Activated naive CD8-positive, alpha-beta T cell treated with anti-CD3 and anti-CD28 coated beads, Interleukin-2, amount 10 ng/mL, durations not matched to agents 7 days and 5 days (primary cell): ENCODE data around the gene CRADD. TPM values are rescaled to one million over a fixed set of nuclear protein-coding genes. Genes with fewer than 3 reads are reported as not detected.

Experiments
- ATAC-seq: fragments of 150-1000 bp; cut with Tn5 transposase; one replicate; pipeline ENCODE4 v1.10.0; 2021; ENCODE audit warnings: low read depth, moderate library complexity
- POLR2A ChIA-PET: fragments of 350-600 bp; sonication (Branson Sonifier 250); formaldehyde crosslinking; loops from one replicate; lab custom pipeline; 2021; ENCODE audit warnings: antibody characterized with exemption; lab: Charles Lee
- DNase-seq: peaks from one replicate; pipeline ENCODE4 v3.0.0; 2021
- H3K27ac Mint-ChIP-seq: one replicate; pipeline ENCODE4 v1.8.0; 2022; ENCODE audit warnings: mild to moderate bottlenecking, mixed read lengths
- H3K27me3 Mint-ChIP-seq: one replicate; pipeline ENCODE4 v1.8.0; 2022; ENCODE audit warnings: mild to moderate bottlenecking, moderate library complexity, mixed read lengths
- H3K36me3 Mint-ChIP-seq: one replicate; pipeline ENCODE4 v1.8.0; 2021; ENCODE audit warnings: mild to moderate bottlenecking, mixed read lengths
- H3K4me1 Mint-ChIP-seq: one replicate; pipeline ENCODE4 v1.8.0; 2021; ENCODE audit warnings: mixed read lengths
- H3K4me3 Mint-ChIP-seq: one replicate; pipeline ENCODE4 v1.8.0; 2022; ENCODE audit warnings: mild to moderate bottlenecking, moderate library complexity, mixed read lengths
- H3K9me3 Mint-ChIP-seq: one replicate; pipeline ENCODE4 v1.8.0; 2021; ENCODE audit warnings: mixed read lengths
- total RNA-seq, 2 experiments: library from RNA; stranded (reverse); gene quantifications; one replicate each; pipeline ENCODE4 v1.2.3, GENCODE V29; 2021

CRADD gene
- total RNA-seq, 2 experiments from 2014 or later: 11.3 to 11.5 TPM

- H3K4me3 Mint-ChIP-seq: no peak overlapping the region
- ATAC-seq: no peak
- peaks cover 22% of the 10 kb centered on the region for H3K27me3 Mint-ChIP-seq
- no peak for DNase-seq
- no peaks in the 10 kb centered on the region for H3K36me3 Mint-ChIP-seq
- POLR2A ChIA-PET: no interaction called here
- no peaks in the 10 kb centered on the region for H3K4me1 Mint-ChIP-seq
- no peak overlapping the region for H3K27ac Mint-ChIP-seq
- H3K9me3 Mint-ChIP-seq: no peaks in the 10 kb centered on the region
These were observed 20.1 kb upstream of the CRADD start for GRCh38 chr12:93657071-93657470.

- ATAC-seq: no peak
These were observed 16.2 kb upstream of the CRADD start for GRCh38 chr12:93661021-93661420.

GRCh38 chr12:93663006-93663728, 14.0 kb upstream of the CRADD start:
- Mint-ChIP-seq H3K36me3 (no peaks in the 10 kb centered on the region), H3K9me3 (peaks cover 7% of the 10 kb centered on the region), H3K27me3 (peaks cover 6% of the 10 kb centered on the region), H3K4me3 (no peak overlapping the region), H3K4me1 (no peaks in the 10 kb centered on the region), H3K27ac (no peak overlapping the region)
- POLR2A ChIA-PET: no interaction called here
- DNase-seq: no peak
- ATAC-seq: no peak

More at GRCh38 chr12:93661021-93661420, 16.2 kb upstream of the CRADD start:
- DNase-seq: no peak
- Mint-ChIP-seq H3K4me1 (no peaks in the 10 kb centered on the region), H3K9me3 (peaks cover 7% of the 10 kb centered on the region), H3K27me3 (peaks cover 7% of the 10 kb centered on the region), H3K36me3 (no peaks in the 10 kb centered on the region), H3K4me3 (no peak overlapping the region), H3K27ac (no peak overlapping the region)
- POLR2A ChIA-PET: no interaction called here

- Mint-ChIP-seq H3K27me3 (peaks cover 6% of the 10 kb centered on the region), H3K27ac (no peak overlapping the region), H3K4me1 (no peaks in the 10 kb centered on the region), H3K36me3 (peaks cover 4% of the 10 kb centered on the region), H3K4me3 (no peak overlapping the region), H3K9me3 (peaks cover 12% of the 10 kb centered on the region)
- ATAC-seq (no peak), DNase-seq (no peak)
- POLR2A ChIA-PET: no interaction called here
These were observed 13.5 kb upstream of the CRADD start for GRCh38 chr12:93663729-93664084.

GRCh38 chr12:93664573-93665138, 12.5 kb upstream of the CRADD start:
- ATAC-seq: no peak
- Mint-ChIP-seq H3K9me3 (peaks cover 19% of the 10 kb centered on the region), H3K4me1 (no peaks in the 10 kb centered on the region), H3K4me3 (no peak overlapping the region), H3K36me3 (peaks cover 9% of the 10 kb centered on the region), H3K27me3 (peaks cover 6% of the 10 kb centered on the region), H3K27ac (no peak overlapping the region)
- POLR2A ChIA-PET: no interaction called here
- no peak for DNase-seq

GRCh38 chr12:93667672-93668071, 9.5 kb upstream of the CRADD start:
- Mint-ChIP-seq H3K4me1 (no peaks in the 10 kb centered on the region), H3K36me3 (peaks cover 13% of the 10 kb centered on the region), H3K27me3 (peaks cover 5% of the 10 kb centered on the region), H3K27ac (no peak overlapping the region), H3K4me3 (no peak overlapping the region), H3K9me3 (peaks cover 21% of the 10 kb centered on the region)
- DNase-seq (no peak), ATAC-seq (no peak)
- POLR2A ChIA-PET: interaction anchor here (0.7 to 1.4 kb wide), 2 partner anchors 9 to 237 kb away, joined by 4 read pairs; partner anchors contain the start of gene CRADD

- peaks cover 13% of the 10 kb centered on the region for H3K36me3 Mint-ChIP-seq
- ATAC-seq: no peak
- POLR2A ChIA-PET: no interaction called here
- H3K4me3 Mint-ChIP-seq: no peak overlapping the region
- peaks cover 12% of the 10 kb centered on the region for H3K27me3 Mint-ChIP-seq
- H3K4me1 Mint-ChIP-seq: peaks cover 3% of the 10 kb centered on the region
- no peak overlapping the region for H3K27ac Mint-ChIP-seq
- DNase-seq: no peak
- H3K9me3 Mint-ChIP-seq: peaks cover 21% of the 10 kb centered on the region
These were observed 8.2 kb upstream of the CRADD start for GRCh38 chr12:93668919-93669418.

GRCh38 chr12:93669452-93669851, 7.7 kb upstream of the CRADD start:
- Mint-ChIP-seq H3K36me3 (peaks cover 13% of the 10 kb centered on the region), H3K4me3 (no peak overlapping the region), H3K27me3 (peaks cover 16% of the 10 kb centered on the region), H3K27ac (no peak overlapping the region), H3K9me3 (peaks cover 17% of the 10 kb centered on the region), H3K4me1 (peaks cover 3% of the 10 kb centered on the region)
- POLR2A ChIA-PET: no interaction called here
- ATAC-seq (no peak), DNase-seq (no peak)

GRCh38 chr12:93670104-93670503, 7.1 kb upstream of the CRADD start:
- no peak overlapping the region for H3K27ac Mint-ChIP-seq
- peaks cover 3% of the 10 kb centered on the region for H3K4me1 Mint-ChIP-seq
- peaks cover 17% of the 10 kb centered on the region for H3K27me3 Mint-ChIP-seq
- ATAC-seq (no peak), DNase-seq (no peak)
- peaks cover 13% of the 10 kb centered on the region for H3K36me3 Mint-ChIP-seq
- H3K9me3 Mint-ChIP-seq: peaks cover 14% of the 10 kb centered on the region
- no peak overlapping the region for H3K4me3 Mint-ChIP-seq
- POLR2A ChIA-PET: no interaction called here

- POLR2A ChIA-PET: no interaction called here
- no peak overlapping the region for H3K27ac Mint-ChIP-seq
- H3K4me1 Mint-ChIP-seq: peaks cover 3% of the 10 kb centered on the region
- H3K9me3 Mint-ChIP-seq: peaks cover 14% of the 10 kb centered on the region
- H3K4me3 Mint-ChIP-seq: no peak overlapping the region
- DNase-seq (no peak), ATAC-seq (no peak)
- peaks cover 13% of the 10 kb centered on the region for H3K36me3 Mint-ChIP-seq
- H3K27me3 Mint-ChIP-seq: peaks cover 17% of the 10 kb centered on the region
These were observed 6.1 kb upstream of the CRADD start for GRCh38 chr12:93671044-93671443.

- Mint-ChIP-seq H3K4me1 (peaks cover 12% of the 10 kb centered on the region), H3K36me3 (peaks cover 16% of the 10 kb centered on the region), H3K27me3 (peaks cover 17% of the 10 kb centered on the region), H3K27ac (no peak overlapping the region), H3K9me3 (peaks cover 14% of the 10 kb centered on the region), H3K4me3 (no peak overlapping the region)
- ATAC-seq: no peak
- DNase-seq: no peak
- POLR2A ChIA-PET: no interaction called here
These were observed 4.1 kb upstream of the CRADD start for GRCh38 chr12:93673084-93673483.

GRCh38 chr12:93674386-93674785, 2.8 kb upstream of the CRADD start:
- Mint-ChIP-seq H3K9me3 (peaks cover 3% of the 10 kb centered on the region), H3K36me3 (peaks cover 13% of the 10 kb centered on the region), H3K4me1 (peaks cover 20% of the 10 kb centered on the region), H3K4me3 (no peak overlapping the region), H3K27me3 (peaks cover 17% of the 10 kb centered on the region), H3K27ac (no peak overlapping the region)
- DNase-seq: no peak
- no peak for ATAC-seq
- POLR2A ChIA-PET: no interaction called here

GRCh38 chr12:93676408-93677194, 574 bp upstream of the CRADD start:
- peaks cover 11% of the 10 kb centered on the region for H3K36me3 Mint-ChIP-seq
- peak overlapping the region; percentile 98 for H3K27ac Mint-ChIP-seq
- POLR2A ChIA-PET: interaction anchor here (0.9 to 1.3 kb wide), 10 partner anchors 9 to 426 kb away, joined by 3 to 6 read pairs (median 3); no protein-coding TSS in a partner anchor
- ATAC-seq (no peak), DNase-seq (no peak)
- no peaks in the 10 kb centered on the region for H3K9me3 Mint-ChIP-seq
- H3K4me1 Mint-ChIP-seq: peaks cover 26% of the 10 kb centered on the region
- peaks cover 17% of the 10 kb centered on the region for H3K27me3 Mint-ChIP-seq
- peak overlapping the region; percentile 89 for H3K4me3 Mint-ChIP-seq
